ENCODE measurements around the gene ARF1.

ARF1 gene

GRCh38 chr1:228073061-228073856 lies 9.2 kb upstream of the ARF1 start:
- no peak overlapping the region for H3K4me3 ChIP-seq (ENCODE audit: control insufficient read depth, low read depth, low read length)

GRCh38 chr1:228073857-228074545 lies 8.5 kb upstream of the ARF1 start:
- no peak for DNase-seq (ENCODE audit: low read depth)
- TF ChIP-seq, protein P1, sequence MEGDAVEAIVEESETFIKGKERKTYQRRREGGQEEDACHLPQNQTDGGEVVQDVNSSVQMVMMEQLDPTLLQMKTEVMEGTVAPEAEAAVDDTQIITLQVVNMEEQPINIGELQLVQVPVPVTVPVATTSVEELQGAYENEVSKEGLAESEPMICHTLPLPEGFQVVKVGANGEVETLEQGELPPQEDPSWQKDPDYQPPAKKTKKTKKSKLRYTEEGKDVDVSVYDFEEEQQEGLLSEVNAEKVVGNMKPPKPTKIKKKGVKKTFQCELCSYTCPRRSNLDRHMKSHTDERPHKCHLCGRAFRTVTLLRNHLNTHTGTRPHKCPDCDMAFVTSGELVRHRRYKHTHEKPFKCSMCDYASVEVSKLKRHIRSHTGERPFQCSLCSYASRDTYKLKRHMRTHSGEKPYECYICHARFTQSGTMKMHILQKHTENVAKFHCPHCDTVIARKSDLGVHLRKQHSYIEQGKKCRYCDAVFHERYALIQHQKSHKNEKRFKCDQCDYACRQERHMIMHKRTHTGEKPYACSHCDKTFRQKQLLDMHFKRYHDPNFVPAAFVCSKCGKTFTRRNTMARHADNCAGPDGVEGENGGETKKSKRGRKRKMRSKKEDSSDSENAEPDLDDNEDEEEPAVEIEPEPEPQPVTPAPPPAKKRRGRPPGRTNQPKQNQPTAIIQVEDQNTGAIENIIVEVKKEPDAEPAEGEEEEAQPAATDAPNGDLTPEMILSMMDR (IDR thresholded peaks at IDR 0.05; ENCODE audit: control insufficient read depth, insufficient read depth, low read depth, low read length, missing control alignments): peak; percentile 35

More at GRCh38 chr1:228073061-228073856, 9.2 kb upstream of the ARF1 start:
- TF ChIP-seq, protein P1 (IDR thresholded peaks at IDR 0.05; ENCODE audit: control insufficient read depth, insufficient read depth, low read depth, low read length, missing control alignments): no peak
- DNase-seq (ENCODE audit: low read depth): no peak

DNA sequence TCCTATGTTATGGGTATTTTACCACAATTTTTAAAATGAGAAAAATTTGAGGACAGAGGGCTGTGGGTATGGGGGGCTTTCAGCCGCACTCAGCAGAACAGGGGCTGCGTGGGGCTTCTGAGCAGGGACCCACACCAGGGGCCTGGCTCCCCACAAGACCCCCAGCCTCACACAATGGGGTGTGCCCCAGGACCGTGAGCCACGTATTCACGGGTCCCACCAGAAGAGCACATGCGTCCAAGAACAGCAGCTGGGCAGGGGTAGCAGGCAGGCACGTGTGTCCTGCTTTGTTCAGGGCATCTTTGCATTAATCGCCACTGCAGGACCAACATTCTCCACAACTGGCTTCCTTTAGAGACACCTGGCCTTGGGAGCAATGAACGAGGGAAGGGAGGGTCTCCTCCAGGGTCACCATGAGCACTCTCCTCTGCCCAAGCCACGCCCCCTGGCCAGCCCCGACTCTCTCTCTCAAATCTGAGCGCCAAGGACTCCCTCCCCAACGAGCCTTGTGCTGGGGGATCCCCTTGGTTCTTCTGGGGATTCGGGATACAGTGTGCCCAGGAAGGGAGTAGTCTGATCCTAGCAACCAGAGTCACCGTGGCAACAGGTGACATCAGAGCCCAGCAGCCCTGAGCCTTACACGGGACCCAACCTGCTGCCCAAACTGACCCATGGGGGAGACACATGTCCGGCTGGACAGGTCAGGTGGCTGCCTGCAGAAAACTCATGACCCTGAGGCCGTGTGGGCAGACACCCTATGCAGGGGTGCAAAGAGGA lies 7.4 kb upstream of the ARF1 start:
- DNase-seq (ENCODE audit: low read depth): no peak

More at GRCh38 chr1:228073857-228074545, 8.5 kb upstream of the ARF1 start:
- H3K4me3 ChIP-seq (ENCODE audit: control insufficient read depth, low read depth, low read length): no peak overlapping the region

GRCh38 chr1:228075801-228076271 lies 6.7 kb upstream of the ARF1 start:
- H3K4me3 ChIP-seq (ENCODE audit: control insufficient read depth, low read depth, low read length): no peak overlapping the region
- TF ChIP-seq, protein P1 (IDR thresholded peaks at IDR 0.05; ENCODE audit: control insufficient read depth, insufficient read depth, low read depth, low read length, missing control alignments): no peak
- no peak for DNase-seq (ENCODE audit: low read depth)

More for the DNA sequence above, 7.4 kb upstream of the ARF1 start:
- H3K4me3 ChIP-seq (ENCODE audit: control insufficient read depth, low read depth, low read length): no peak overlapping the region
- TF ChIP-seq, protein P1 (IDR thresholded peaks at IDR 0.05; ENCODE audit: control insufficient read depth, insufficient read depth, low read depth, low read length, missing control alignments): no peak

- no peak for DNase-seq (ENCODE audit: low read depth)
- TF ChIP-seq, protein P1 (IDR thresholded peaks at IDR 0.05; ENCODE audit: control insufficient read depth, insufficient read depth, low read depth, low read length, missing control alignments): no peak
- H3K4me3 ChIP-seq (ENCODE audit: control insufficient read depth, low read depth, low read length): no peak overlapping the region
Observed at GRCh38 chr1:228076796-228077430, 5.6 kb upstream of the ARF1 start.
